K562 (cell line): ENCODE measurements around the gene FGD6. TPM values are rescaled to one million over a fixed set of nuclear protein-coding genes. Genes with fewer than 3 reads are reported as not detected.

Source experiments
- ATF7 ChIP-seq: fragments of 450-650 bp; IDR thresholded peaks from 2 replicates; pipeline ENCODE4 v1.7.1; 2014; ENCODE audit warnings: mild to moderate bottlenecking, moderate library complexity
- CREB3L1 ChIP-seq: fragments of 450-650 bp; IDR thresholded peaks from 2 replicates; pipeline ENCODE4 v1.6.1; 2014; ENCODE audit warnings: low read depth, mild to moderate bottlenecking, moderate library complexity, borderline replicate concordance
- CTBP1 ChIP-seq: fragments of 450-650 bp; IDR thresholded peaks from 2 replicates; pipeline ENCODE4 v1.6.1; 2016; ENCODE audit warnings: borderline replicate concordance
- FOXK2 ChIP-seq, 2 experiments: fragments of 450-650 bp; IDR thresholded peaks in 1 of 2; conservative IDR thresholded peaks in 1 of 2; 2 replicates each; pipeline ENCODE4 v1.6.1; 2016; ENCODE audit warnings: low read depth in 2 of 2, mild to moderate bottlenecking in 1 of 2
- MYNN ChIP-seq, 2 experiments: sonication (generic); formaldehyde crosslinking in 1 of 2; IDR thresholded peaks; 2 replicates each; pipeline versions ENCODE4 v1.5.0 to v1.6.1; 2016 to 2020; ENCODE audit warnings: antibody characterized with exemption in 1 of 2, missing genetic modification reagents in 1 of 2
- NFIX ChIP-seq: fragments of 250-450 bp; sonication (Bioruptor Pico); IDR thresholded peaks from 2 replicates; pipeline ENCODE4 v1.4.0; 2020; ENCODE audit warnings: low read depth, mild to moderate bottlenecking, moderate library complexity
- NR2C2 ChIP-seq, 2 experiments: fragments of 200-800 bp in 1 of 2; sonication (Bioruptor generic) in 1 of 2; sonication (generic) in 1 of 2; formaldehyde crosslinking in 1 of 2; IDR thresholded peaks; 2 replicates each; pipeline versions ENCODE4 v1.6.1 to v1.8.0; 2016 to 2022; ENCODE audit warnings: mild to moderate bottlenecking in 1 of 2, missing compliant biosample characterization in 1 of 2, missing genetic modification characterization in 1 of 2, missing genetic modification reagents in 1 of 2
- PHF21A ChIP-seq: fragments of 450-650 bp; IDR thresholded peaks from 2 replicates; pipeline ENCODE4 v1.6.1; 2017; ENCODE audit warnings: low read depth, borderline replicate concordance
- RBM14 ChIP-seq: fragments of 200-400 bp; formaldehyde crosslinking; IDR thresholded peaks from 2 replicates; pipeline ENCODE4 v1.6.1; 2018; ENCODE audit warnings: low read depth, mild to moderate bottlenecking, low read length, moderate library complexity, borderline replicate concordance; ENCODE audit not compliant: insufficient read depth
- STAT5B ChIP-seq: fragments of 250-450 bp; sonication (Bioruptor Pico); IDR thresholded peaks from 2 replicates; pipeline ENCODE4 v1.8.0; 2021; ENCODE audit warnings: mild to moderate bottlenecking, inconsistent platforms
- TEAD1 ChIP-seq, 2 experiments: fragments of 450-650 bp in 1 of 2; sonication (generic) in 1 of 2; formaldehyde crosslinking; IDR thresholded peaks; 2 replicates each; pipeline versions ENCODE4 v1.4.0 to v1.8.0; 2020 to 2022; ENCODE audit warnings: mild to moderate bottlenecking in 2 of 2, missing genetic modification reagents in 1 of 2
- U2AF1 ChIP-seq: fragments of 200-400 bp; formaldehyde crosslinking; optimal IDR thresholded peaks from 2 replicates; pipeline ENCODE3; 2017; ENCODE audit warnings: mild to moderate bottlenecking, low read depth, low read length, moderate library complexity
- ZBTB40 ChIP-seq, 2 experiments: fragments of 450-650 bp in 1 of 2; sonication (generic) in 1 of 2; formaldehyde crosslinking in 1 of 2; IDR thresholded peaks; 2 replicates each; pipeline versions ENCODE4 v1.7.1 to v1.9.0; 2016 to 2022; ENCODE audit warnings: inconsistent platforms in 1 of 2, mild to moderate bottlenecking in 1 of 2, missing genetic modification reagents in 1 of 2
- ZC3H11A ChIP-seq: IDR thresholded peaks from 2 replicates; pipeline ENCODE4 v1.6.1; 2012; ENCODE audit warnings: low read depth, low read length, improper control_type of control experiment
- ZNF263 ChIP-seq: sonication (generic); formaldehyde crosslinking; IDR thresholded peaks from 2 replicates; pipeline ENCODE4 v1.8.0; 2022; ENCODE audit warnings: mild to moderate bottlenecking, missing genetic modification reagents, borderline replicate concordance
- polyA plus RNA-seq, 8 experiments: library from polyadenylated mRNA; depleted of rRNA in 4 of 8; stranded (reverse) in 5 of 8; unstranded in 3 of 8; fragments of >200 nt; fragmentation: Nextera tagmentation in 2 of 8; fragmentation: Illumina TruSeq in 1 of 8; extraction: Ambion mirVana in 2 of 8; extraction: Trizol in 1 of 8; gene quantifications; 2 replicates each; pipeline versions ENCODE4 v1.2.1 to v1.2.3, GENCODE V29; 2011 to 2014; ENCODE audit warnings: inconsistent platforms in 1 of 8, missing spikeins in 1 of 8
- total RNA-seq, 7 experiments: library from RNA; depleted of rRNA in 6 of 7; stranded (reverse); fragments of >200 nt in 6 of 7; fragmentation: Illumina TruSeq in 2 of 7; extraction: Trizol in 2 of 7; gene quantifications; 2 replicates each; pipeline versions ENCODE4 v1.2.1 to v1.2.3, GENCODE V29; 2011 to 2021; ENCODE audit warnings: low replicate concordance in 1 of 7

The FGD6 gene
- total and polyA plus RNA-seq, 9 of the 15 experiments (the other 6 are each of a cell fraction or from before 2014, with no cell fraction given) = 1.5 to 11.1 (median 5.8) TPM

- no peak for TF ChIP-seq ZBTB40 (IDR thresholded peaks at IDR 0.05)
- TF ChIP-seq ZBTB40 (CRISPR knock-in tag; IDR thresholded peaks at IDR 0.05) = no peak
- TF ChIP-seq ZNF263 (CRISPR knock-in tag) = peak; percentile 87
- TF ChIP-seq CREB3L1 = peak; percentile 87; the same call in 1 of the 2 replicates
- TF ChIP-seq TEAD1 (CRISPR knock-in tag; IDR thresholded peaks at IDR 0.05) = no peak; a peak in 1 of 4 replicates
- TF ChIP-seq NFIX (CRISPR knock-in tag) = no peak
- no peak for TF ChIP-seq NR2C2 (CRISPR knock-in tag; IDR thresholded peaks at IDR 0.05)
- peak; percentile 81 for TF ChIP-seq NR2C2 (tag; IDR thresholded peaks at IDR 0.05)
- TF ChIP-seq ATF7 = peak; percentile 76
- TF ChIP-seq RBM14 = no peak
- peak; percentile 95 for TF ChIP-seq CTBP1
- TF ChIP-seq U2AF1 = no peak
- peak; percentile 38; the same call in 1 of the 2 replicates for TF ChIP-seq MYNN (IDR thresholded peaks at IDR 0.05)
- no peak for TF ChIP-seq MYNN (CRISPR knock-in tag; IDR thresholded peaks at IDR 0.05)
- TF ChIP-seq STAT5B (CRISPR knock-in tag) = no peak
- TF ChIP-seq PHF21A = 0 out of 2 replicates have a peak, but pooled peaks have one; percentile 34
- TF ChIP-seq FOXK2 (conservative IDR thresholded peaks at IDR 0.05 in 1 of 2, IDR thresholded peaks at IDR 0.05 in 1 of 2; ENCODE audit: low read depth in 2 of 2) = peak in 1 of 2 experiments; percentile 40; a peak in 1 of 4 replicates
- TF ChIP-seq ZC3H11A = no peak
These were observed at the start of gene FGD6, which contains the start of gene VEZT (continued) for GRCh38 chr12:95217377-95218149.
